ENCODE measurements around the gene DNAJC3. TPM values are rescaled to one million over a fixed set of nuclear protein-coding genes. Genes with fewer than 3 reads are reported as not detected.

The DNAJC3 gene
- total and polyA plus RNA-seq, 2 of the 8 experiments (the other 6 are each of a cell fraction or from before 2014, with no cell fraction given): 4.3 to 24.1 TPM

DNA sequence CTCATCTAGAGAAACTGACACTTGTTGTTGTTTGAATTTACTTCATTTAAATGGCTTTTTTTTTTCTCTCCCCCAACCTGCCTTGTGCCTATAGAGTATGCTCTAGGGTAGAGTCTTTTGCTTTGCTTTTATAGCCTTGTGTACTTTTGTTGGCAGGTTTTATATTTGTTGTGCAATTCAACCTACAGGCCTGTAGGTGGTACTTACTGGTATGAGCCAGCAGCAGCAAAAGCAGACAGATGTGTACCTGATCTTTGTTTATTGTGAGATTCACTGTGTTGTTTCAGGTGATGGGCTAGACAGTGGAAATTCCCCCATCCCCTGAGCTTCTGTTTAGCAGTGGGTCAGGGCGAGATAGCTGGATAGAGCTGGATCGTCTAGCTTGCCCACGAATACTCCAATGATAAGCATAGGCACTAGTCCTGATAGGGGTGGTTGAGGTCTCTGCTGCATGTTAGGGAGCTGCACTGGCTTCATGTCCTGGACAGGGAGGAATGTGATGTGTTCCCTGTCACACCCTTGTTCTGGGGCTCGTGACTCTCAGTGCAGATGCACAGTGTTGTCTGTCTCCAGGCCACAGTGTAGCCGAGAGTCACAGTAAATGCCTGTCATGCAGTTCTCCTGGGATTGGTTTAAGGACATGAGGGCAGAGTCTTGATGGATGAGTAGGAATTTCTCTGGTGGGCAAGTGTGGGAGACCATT, 21.3 kb downstream of the DNAJC3 start (continued):
- TF ChIP-seq CEBPB (IDR thresholded peaks at IDR 0.05; ENCODE audit: low read depth, low read length) (peak; percentile 82), SIN3A (conservative IDR thresholded peaks at IDR 0.05 in 1 of 2, IDR thresholded peaks at IDR 0.05 in 1 of 2; ENCODE audit: low read depth in 1 of 2, low read length in 2 of 2) (no peak), KDM4A (IDR thresholded peaks at IDR 0.05; ENCODE audit: low read depth, low read length, severe bottlenecking) (no peak), E2F6 (IDR thresholded peaks at IDR 0.05) (no peak)
